HG03039 (cell line): ENCODE results near the gene UCK2.
"Not testable (repeated sequence)": the region's sequence is repeated elsewhere in the genome, so short reads cannot be mapped to it uniquely, and the experiment has no call there.

Experiments used
- ATAC-seq: cut with Tn5 transposase; IDR thresholded peaks from one replicate; pipeline ENCODE4 v1.9.1; 2021; ENCODE audit warnings: mild to moderate bottlenecking, moderate library complexity; ENCODE audit not compliant: unreplicated experiment

UCK2 gene

GRCh38 chr1:165827268-165828102, at the start of gene UCK2:
UCK2 (plus strand) TSS chr1:165827614; CDS start chr1:165827834, 220 bp downstream.
- ATAC-seq: peak; percentile 67

- not testable (repeated sequence) for ATAC-seq
Measured at GRCh38 chr1:165778197-165778596, 49.2 kb upstream of the UCK2 start.

GRCh38 chr1:165783519-165783918, 43.9 kb upstream of the UCK2 start:
- not testable (repeated sequence) for ATAC-seq

GRCh38 chr1:165787741-165788140, 39.7 kb upstream of the UCK2 start:
- ATAC-seq: no peak

GRCh38 chr1:165793951-165794350, 33.5 kb upstream of the UCK2 start:
- ATAC-seq: no peak

GRCh38 chr1:165795894-165796293, 31.5 kb upstream of the UCK2 start:
- no peak for ATAC-seq

- ATAC-seq: no peak
Measured at GRCh38 chr1:165799387-165799786, 28.0 kb upstream of the UCK2 start.

GRCh38 chr1:165804513-165804912, 22.9 kb upstream of the UCK2 start:
- not testable (repeated sequence) for ATAC-seq

- no peak for ATAC-seq
Measured at GRCh38 chr1:165807613-165808012, 19.8 kb upstream of the UCK2 start.

GRCh38 chr1:165815725-165816124, 11.7 kb upstream of the UCK2 start:
- ATAC-seq: no peak

- ATAC-seq: no peak
Measured at GRCh38 chr1:165816157-165816556, 11.3 kb upstream of the UCK2 start.

GRCh38 chr1:165816826-165817497, 10.5 kb upstream of the UCK2 start:
- no peak for ATAC-seq

GRCh38 chr1:165823552-165824268, 3.7 kb upstream of the UCK2 start:
- no peak for ATAC-seq

- no peak for ATAC-seq
Measured at GRCh38 chr1:165824269-165824643, 3.2 kb upstream of the UCK2 start.

GRCh38 chr1:165826565-165827267, 698 bp upstream of the UCK2 start:
- ATAC-seq: no peak

- ATAC-seq: peak; percentile 28
Measured at GRCh38 chr1:165828103-165828668, 772 bp downstream of the UCK2 start.

- ATAC-seq: peak; percentile 25
Measured at GRCh38 chr1:165828669-165829329, 1.4 kb downstream of the UCK2 start.

GRCh38 chr1:165829888-165830287, 2.5 kb downstream of the UCK2 start:
- ATAC-seq: no peak

- ATAC-seq: no peak
Measured at GRCh38 chr1:165831146-165831545, 3.7 kb downstream of the UCK2 start.

- no peak for ATAC-seq
Measured at GRCh38 chr1:165832902-165833301, 5.5 kb downstream of the UCK2 start.
